Brain pericyte (primary cell): ENCODE results near the gene KLHL13.

Experiments
- DNase-seq: peaks from one replicate; pipeline ENCODE4 v3.0.0-alpha.2; 2012; ENCODE audit warnings: low read depth, low spot score

The KLHL13 gene

DNA sequence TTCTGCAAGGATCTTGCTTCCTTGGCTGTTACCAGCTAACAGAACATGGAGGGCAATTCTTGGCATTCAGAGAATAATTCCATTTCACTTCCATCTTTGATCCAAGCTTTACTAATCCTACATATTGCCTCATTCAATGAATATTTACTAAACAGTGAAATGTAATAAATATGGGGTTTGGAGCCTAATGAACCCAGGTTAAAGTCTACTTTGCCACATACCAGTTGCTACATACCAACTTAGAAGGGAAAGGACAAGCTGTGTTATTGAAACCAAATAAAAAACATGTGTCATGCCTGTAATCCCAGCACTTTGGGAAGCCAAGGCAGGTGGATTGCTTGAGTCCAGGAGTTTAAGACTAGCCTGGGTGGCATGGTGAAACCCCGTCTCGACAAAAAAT lies 265.6 kb downstream of the KLHL13 start:
- DNase-seq, result no peak
